Glutamatergic neuron (in vitro differentiated cells): ENCODE measurements around the gene KLHL20. TPM values are rescaled to one million over a fixed set of nuclear protein-coding genes. Genes with fewer than 3 reads are reported as not detected.
"Not testable (repeated sequence)": the region's sequence is repeated elsewhere in the genome, so short reads cannot be mapped to it uniquely, and the experiment has no call there.

Source experiments
- DNase-seq: peaks from one replicate; pipeline ENCODE4 v3.0.0; 2022
- H3K27ac Mint-ChIP-seq: one replicate; pipeline ENCODE4 v1.8.0; 2020; ENCODE audit warnings: mild to moderate bottlenecking, mixed read lengths, inconsistent platforms; ENCODE audit not compliant: unreplicated experiment
- H3K27me3 Mint-ChIP-seq: one replicate; pipeline ENCODE4 v1.8.0; 2020; ENCODE audit warnings: mild to moderate bottlenecking, moderate library complexity, mixed read lengths, inconsistent platforms; ENCODE audit not compliant: unreplicated experiment
- H3K36me3 Mint-ChIP-seq: one replicate; pipeline ENCODE4 v1.8.0; 2020; ENCODE audit warnings: mild to moderate bottlenecking, mixed read lengths, inconsistent platforms; ENCODE audit not compliant: unreplicated experiment
- H3K4me1 Mint-ChIP-seq: one replicate; pipeline ENCODE4 v1.8.0; 2020; ENCODE audit warnings: mild to moderate bottlenecking, low read depth, mixed read lengths, inconsistent platforms; ENCODE audit not compliant: unreplicated experiment
- H3K4me3 Mint-ChIP-seq: one replicate; pipeline ENCODE4 v1.8.0; 2020; ENCODE audit warnings: mild to moderate bottlenecking, mixed read lengths, inconsistent platforms; ENCODE audit not compliant: unreplicated experiment
- H3K9me3 Mint-ChIP-seq: one replicate; pipeline ENCODE4 v1.8.0; 2020; ENCODE audit warnings: mild to moderate bottlenecking, moderate library complexity, mixed read lengths, inconsistent platforms; ENCODE audit not compliant: unreplicated experiment
- total RNA-seq: library from RNA; stranded (reverse); fragmentation: NEBNext Ultra II Directional; extraction: Animal tissue kit (Norgen Biotek cat#: 25700); gene quantifications from one replicate; pipeline ENCODE4 v1.2.1, GENCODE V29; 2021; ENCODE audit not compliant: unreplicated experiment
- TF ChIP-seq, protein P1 (sequence below): fragments of 200-600 bp; sonication (generic); IDR thresholded peaks from one replicate; pipeline ENCODE4 v1.5.0; 2021; ENCODE audit not compliant: partially characterized antibody, unreplicated experiment

KLHL20 gene
- total RNA-seq, 1 donor from 2014 or later: 30.5 TPM

DNA sequence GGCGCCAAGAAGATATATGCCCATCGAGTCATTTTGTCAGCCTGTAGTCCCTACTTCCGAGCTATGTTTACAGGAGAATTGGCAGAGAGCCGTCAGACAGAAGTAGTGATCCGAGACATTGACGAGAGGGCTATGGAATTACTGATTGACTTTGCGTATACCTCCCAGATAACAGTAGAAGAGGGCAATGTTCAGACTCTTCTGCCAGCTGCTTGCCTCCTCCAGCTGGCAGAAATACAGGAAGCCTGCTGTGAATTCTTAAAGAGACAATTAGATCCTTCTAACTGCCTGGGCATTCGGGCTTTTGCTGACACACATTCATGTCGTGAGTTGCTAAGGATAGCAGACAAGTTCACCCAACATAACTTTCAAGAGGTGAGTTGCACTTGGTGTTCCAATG, 19.1 kb downstream of the KLHL20 start:
- H3K27ac Mint-ChIP-seq: no peak overlapping the region
- H3K4me1 Mint-ChIP-seq: no peaks in the 10 kb centered on the region
- no peak overlapping the region for H3K4me3 Mint-ChIP-seq
- peaks cover 7% of the 10 kb centered on the region for H3K9me3 Mint-ChIP-seq
- H3K36me3 Mint-ChIP-seq: peaks cover 20% of the 10 kb centered on the region
- TF ChIP-seq, protein P1, sequence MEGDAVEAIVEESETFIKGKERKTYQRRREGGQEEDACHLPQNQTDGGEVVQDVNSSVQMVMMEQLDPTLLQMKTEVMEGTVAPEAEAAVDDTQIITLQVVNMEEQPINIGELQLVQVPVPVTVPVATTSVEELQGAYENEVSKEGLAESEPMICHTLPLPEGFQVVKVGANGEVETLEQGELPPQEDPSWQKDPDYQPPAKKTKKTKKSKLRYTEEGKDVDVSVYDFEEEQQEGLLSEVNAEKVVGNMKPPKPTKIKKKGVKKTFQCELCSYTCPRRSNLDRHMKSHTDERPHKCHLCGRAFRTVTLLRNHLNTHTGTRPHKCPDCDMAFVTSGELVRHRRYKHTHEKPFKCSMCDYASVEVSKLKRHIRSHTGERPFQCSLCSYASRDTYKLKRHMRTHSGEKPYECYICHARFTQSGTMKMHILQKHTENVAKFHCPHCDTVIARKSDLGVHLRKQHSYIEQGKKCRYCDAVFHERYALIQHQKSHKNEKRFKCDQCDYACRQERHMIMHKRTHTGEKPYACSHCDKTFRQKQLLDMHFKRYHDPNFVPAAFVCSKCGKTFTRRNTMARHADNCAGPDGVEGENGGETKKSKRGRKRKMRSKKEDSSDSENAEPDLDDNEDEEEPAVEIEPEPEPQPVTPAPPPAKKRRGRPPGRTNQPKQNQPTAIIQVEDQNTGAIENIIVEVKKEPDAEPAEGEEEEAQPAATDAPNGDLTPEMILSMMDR: no peak
- no peak for DNase-seq
- no peaks in the 10 kb centered on the region for H3K27me3 Mint-ChIP-seq

DNA sequence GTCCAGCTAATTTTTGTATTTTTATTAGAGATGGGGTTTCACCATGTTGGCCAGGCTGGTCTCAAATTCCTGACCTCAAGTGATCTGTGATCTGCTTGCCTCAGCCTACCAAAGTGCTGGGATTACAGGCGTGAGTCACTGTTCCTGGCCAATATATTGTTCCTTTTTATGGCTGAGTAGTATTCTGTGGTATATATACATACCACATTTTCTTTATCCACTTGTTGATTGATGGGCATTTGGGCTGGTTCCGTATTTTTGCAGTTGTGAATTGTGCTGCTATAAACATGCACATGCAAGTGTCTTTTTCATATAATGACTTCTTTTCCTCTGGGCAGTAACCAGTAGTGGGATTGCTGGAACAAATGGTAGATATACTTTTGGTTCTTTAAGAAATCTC, 21.3 kb downstream of the KLHL20 start:
- H3K4me3 Mint-ChIP-seq, DNase-seq, H3K27me3 Mint-ChIP-seq, H3K4me1 Mint-ChIP-seq, H3K27ac Mint-ChIP-seq, H3K9me3 Mint-ChIP-seq: not testable (repeated sequence)
- peaks cover 20% of the 10 kb centered on the region for H3K36me3 Mint-ChIP-seq

DNA sequence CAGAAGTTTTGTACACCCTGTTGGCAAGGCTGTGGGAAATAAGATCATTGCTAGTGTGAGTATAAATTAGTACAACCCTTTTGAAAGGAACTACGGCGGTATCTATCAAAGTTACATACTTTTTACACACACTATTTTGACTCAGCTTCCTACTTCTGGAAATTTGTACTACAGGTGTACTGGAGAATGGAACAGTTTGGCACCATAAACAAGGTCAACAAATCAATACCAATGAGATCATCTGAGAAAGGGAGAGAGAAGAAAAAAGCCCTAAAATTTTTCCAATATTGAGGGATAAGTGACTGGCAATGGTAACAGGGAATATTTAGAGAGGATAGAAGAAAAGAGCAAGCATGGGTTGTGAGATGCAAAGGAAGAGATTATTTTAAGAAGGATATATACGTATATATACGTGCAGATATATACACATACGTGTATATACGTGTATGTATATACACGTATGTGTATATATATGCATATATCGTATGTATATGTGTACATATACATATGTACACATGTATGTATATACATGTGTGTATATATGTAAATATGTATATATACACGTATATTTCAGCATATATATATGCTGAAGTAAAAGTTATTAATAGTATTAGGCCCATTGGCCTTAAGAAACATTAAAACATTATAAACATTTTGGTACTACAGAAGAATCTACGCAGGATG, 27.6 kb downstream of the KLHL20 start:
- Mint-ChIP-seq H3K36me3 (peaks cover under 1% of the 10 kb centered on the region), H3K4me3 (no peak overlapping the region)
- TF ChIP-seq, protein P1: no peak

DNA sequence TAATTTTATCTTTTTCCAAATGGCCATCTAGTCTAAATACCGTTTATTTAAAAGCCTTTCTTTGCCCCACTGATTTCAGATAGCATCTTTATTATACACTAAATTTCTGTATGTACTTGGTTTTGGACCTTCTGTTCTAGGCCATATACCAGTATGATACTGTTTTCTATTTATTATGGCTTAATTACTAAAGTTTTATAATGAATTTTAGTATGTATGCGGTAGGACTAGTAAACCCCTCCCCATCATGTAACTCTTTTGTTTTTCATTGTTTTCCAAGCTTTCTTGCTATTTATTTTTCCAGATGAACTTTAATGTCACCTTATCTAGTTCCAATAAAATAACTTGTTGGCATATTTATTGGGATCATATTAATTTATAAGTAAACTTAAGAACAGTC, 29.9 kb downstream of the KLHL20 start:
- H3K9me3 Mint-ChIP-seq: no peaks in the 10 kb centered on the region

More for the DNA sequence above, 27.6 kb downstream of the KLHL20 start:
- Mint-ChIP-seq H3K9me3 (no peaks in the 10 kb centered on the region), H3K27ac (no peak overlapping the region), H3K27me3 (no peaks in the 10 kb centered on the region), H3K4me1 (no peaks in the 10 kb centered on the region)
- DNase-seq: no peak

DNA sequence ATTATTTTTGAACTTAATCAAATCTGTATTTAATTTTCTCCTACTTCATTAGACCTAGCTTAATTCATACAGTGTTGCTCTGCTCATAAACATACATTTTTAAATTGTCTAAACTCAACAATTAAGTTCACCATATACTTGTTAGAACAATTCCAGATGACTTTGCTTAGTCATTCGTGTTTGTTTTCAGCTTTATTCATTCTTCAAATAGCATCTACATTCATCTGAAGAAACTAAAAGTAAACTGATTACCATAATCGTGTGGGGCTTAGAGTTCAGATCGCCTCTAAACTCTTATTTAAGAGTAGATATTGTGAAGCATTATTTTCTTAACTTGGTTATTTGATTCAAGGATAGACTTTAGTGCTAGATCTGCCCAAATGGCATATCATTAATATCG, 34.4 kb downstream of the KLHL20 start:
- Mint-ChIP-seq H3K27ac (no peak overlapping the region), H3K4me1 (no peaks in the 10 kb centered on the region), H3K4me3 (no peak overlapping the region), H3K9me3 (peaks cover 2% of the 10 kb centered on the region), H3K36me3 (no peaks in the 10 kb centered on the region), H3K27me3 (no peaks in the 10 kb centered on the region)
- TF ChIP-seq, protein P1: no peak
- DNase-seq: no peak

More for the DNA sequence above, 29.9 kb downstream of the KLHL20 start:
- no peak for DNase-seq
- H3K27me3 Mint-ChIP-seq: no peaks in the 10 kb centered on the region
- H3K36me3 Mint-ChIP-seq: no peaks in the 10 kb centered on the region
- H3K4me3 Mint-ChIP-seq: no peak overlapping the region
- no peaks in the 10 kb centered on the region for H3K4me1 Mint-ChIP-seq
- TF ChIP-seq, protein P1: no peak
- H3K27ac Mint-ChIP-seq: no peak overlapping the region
